Stomach (tissue), 4 donors: Measurements from ENCODE around the gene CCDC13.

Experiments
- CTCF ChIP-seq, 7 experiments: fragments of 450-650 bp in 4 of 7; fragments of 200-600 bp in 3 of 7; sonication (generic) in 3 of 7; IDR thresholded peaks; one replicate each; pipeline ENCODE4 v1.5.1; 2016 to 2019; ENCODE audit warnings: antibody characterized with exemption in 7 of 7, control low read depth in 2 of 7, mild to moderate bottlenecking in 1 of 7
- POLR2A ChIP-seq, 4 donors: fragments of 450-650 bp; IDR thresholded peaks; one replicate each; pipeline ENCODE4 v1.6.1; 2016; ENCODE audit warnings: antibody characterized with exemption in 4 of 4, control low read depth in 2 of 4, mild to moderate bottlenecking in 1 of 4, moderate library complexity in 1 of 4

GRCh38 chr3:42746455-42747450 lies 26.3 kb downstream of the CCDC13 start:
- TF ChIP-seq CTCF (IDR thresholded peaks at IDR 0.05) (no peak), POLR2A (IDR thresholded peaks at IDR 0.05) (no peak)
